CD4-positive, alpha-beta T cell (primary cell): ENCODE data around the gene PTH2. TPM values are rescaled to one million over a fixed set of nuclear protein-coding genes. Genes with fewer than 3 reads are reported as not detected.

Experiments used
- ATAC-seq: fragments of 200-7000 bp; cut with Tn5 transposase; one replicate; pipeline ENCODE4 v1.10.0; 2022; ENCODE audit warnings: mild to moderate bottlenecking; ENCODE audit not compliant: poor library complexity
- CTCF ChIA-PET: fragments of 350-600 bp; sonication (Branson Sonifier 250); formaldehyde crosslinking; loops from one replicate; lab custom pipeline; 2021; ENCODE audit warnings: antibody characterized with exemption, inconsistent platforms; lab: Charles Lee
- POLR2A ChIA-PET: fragments of 350-600 bp; sonication (Branson Sonifier 250); formaldehyde crosslinking; loops from one replicate; lab custom pipeline; 2021; ENCODE audit warnings: antibody characterized with exemption, inconsistent platforms; lab: Charles Lee
- DNase-seq, 14 experiments: peaks; one replicate each; pipeline ENCODE4 v3.0.0-alpha.2; 2013 to 2020; ENCODE audit warnings: mixed read lengths in 2 of 14
- H3K27ac ChIP-seq, 2 donors: one replicate each; pipeline versions ENCODE4 v1.5.1 to v1.7.0; 2013; ENCODE audit warnings: low read length in 2 of 2, low read depth in 1 of 2, mild to moderate bottlenecking in 1 of 2
- H3K27me3 ChIP-seq, 2 experiments: 1 replicate in 1 of 2; 2 replicates in 1 of 2; pipeline versions ENCODE4 v1.6.1 to v1.7.0; 2013; ENCODE audit warnings: low read length in 2 of 2, control low read depth in 1 of 2, mild to moderate bottlenecking in 1 of 2, moderate library complexity in 1 of 2; ENCODE audit not compliant: insufficient read depth in 2 of 2, control insufficient read depth in 1 of 2
- H3K36me3 ChIP-seq: one replicate; pipeline ENCODE4 v1.6.1; 2013; ENCODE audit warnings: low read length, control low read depth; ENCODE audit not compliant: insufficient read depth
- H3K4me1 ChIP-seq: one replicate; pipeline ENCODE4 v1.6.1; 2013; ENCODE audit warnings: low read length, control low read depth; ENCODE audit not compliant: insufficient read depth
- H3K4me3 ChIP-seq: one replicate; pipeline ENCODE4 v1.5.1; 2013; ENCODE audit warnings: mild to moderate bottlenecking, low read length, moderate library complexity
- H3K9me3 ChIP-seq, 2 experiments: 1 replicate in 1 of 2; 2 replicates in 1 of 2; pipeline versions ENCODE4 v1.6.1 to v1.7.0; 2013; ENCODE audit warnings: low read length in 2 of 2, mild to moderate bottlenecking in 2 of 2, control low read depth in 1 of 2, moderate library complexity in 1 of 2; ENCODE audit not compliant: control insufficient read depth in 1 of 2, insufficient read depth in 1 of 2
- H3K27ac Mint-ChIP-seq: one replicate; pipeline ENCODE4 v1.8.0; 2020; ENCODE audit warnings: mixed read lengths
- H3K27me3 Mint-ChIP-seq: one replicate; pipeline ENCODE4 v1.8.0; 2021; ENCODE audit warnings: mixed read lengths
- H3K36me3 Mint-ChIP-seq: one replicate; pipeline ENCODE4 v1.8.0; 2021; ENCODE audit warnings: low read depth, mixed read lengths
- H3K4me1 Mint-ChIP-seq: one replicate; pipeline ENCODE4 v1.8.0; 2021; ENCODE audit warnings: low read depth, mixed read lengths
- H3K4me3 Mint-ChIP-seq: one replicate; pipeline ENCODE4 v1.8.0; 2020; ENCODE audit warnings: mild to moderate bottlenecking, mixed read lengths
- H3K9me3 Mint-ChIP-seq: one replicate; pipeline ENCODE4 v1.8.0; 2020; ENCODE audit warnings: mixed read lengths
- CTCF ChIP-seq: fragments of 200-600 bp; IDR thresholded peaks from one replicate; pipeline ENCODE4 v1.8.0; 2022; ENCODE audit warnings: antibody characterized with exemption, mild to moderate bottlenecking
- intact Hi-C, 2 experiments: fragments of 100-400 bp; cut with DNase I in 1 of 2; cut with micrococcal nuclease in 1 of 2; formaldehyde crosslinking; loops; one replicate each; pipeline versions ENCODE4 v1.15.1 to v1.9.0; 2023 to 2025; cut with DNase I, micrococcal nuclease
- total RNA-seq, 174 experiments: library from RNA in 2 of 174; stranded (reverse) in 2 of 174; gene quantifications; one replicate each; pipeline ENCODE4 v1.2.3 and lab custom pipeline; 2021 to 2026

The PTH2 gene
- total RNA-seq, 2 experiments from 2014 or later: not detected

GRCh38 chr19:49427855-49428546, 4.8 kb upstream of the PTH2 start:
- Mint-ChIP-seq H3K36me3 (no peaks in the 10 kb centered on the region), H3K4me1 (peaks cover 67% of the 10 kb centered on the region), H3K27me3 (peaks cover 98% of the 10 kb centered on the region), H3K9me3 (no peaks in the 10 kb centered on the region), H3K27ac (no peak overlapping the region), H3K4me3 (peak overlapping the region; percentile 39)
- no peak overlapping the region for H3K27ac ChIP-seq
- POLR2A ChIA-PET: interaction anchor here (1.3 kb wide), 1 partner anchor 17 kb away, joined by 4 read pairs; no protein-coding TSS in a partner anchor
- no peaks in the 10 kb centered on the region for H3K36me3 ChIP-seq
- TF ChIP-seq CTCF: no peak
- H3K4me3 ChIP-seq: peak overlapping the region; percentile 14
- ATAC-seq: peak; percentile 44
- peaks cover 0 to 54% of the 10 kb centered on the region in 2 experiments for H3K9me3 ChIP-seq
- CTCF ChIA-PET: no interaction called here
- peak in 3 of 14 experiments; percentile 48 to 58 (median 54) for DNase-seq
- peaks cover 66% of the 10 kb centered on the region for H3K4me1 ChIP-seq
- peaks cover 89 to 99% of the 10 kb centered on the region in 2 experiments for H3K27me3 ChIP-seq
- intact Hi-C loops: no loop called here

- POLR2A ChIA-PET: interaction anchor here (1.3 kb wide), 1 partner anchor 17 kb away, joined by 4 read pairs; no protein-coding TSS in a partner anchor
Measured at GRCh38 chr19:49427339-49427738, 4.1 kb upstream of the PTH2 start.

More at GRCh38 chr19:49427339-49427738, 4.1 kb upstream of the PTH2 start:
- peaks cover 88 to 99% of the 10 kb centered on the region in 2 experiments for H3K27me3 ChIP-seq
- Mint-ChIP-seq H3K36me3 (no peaks in the 10 kb centered on the region), H3K27me3 (peaks cover 97% of the 10 kb centered on the region), H3K4me3 (no peak overlapping the region), H3K4me1 (peaks cover 70% of the 10 kb centered on the region), H3K27ac (no peak overlapping the region), H3K9me3 (no peaks in the 10 kb centered on the region)
- H3K4me1 ChIP-seq: peaks cover 66% of the 10 kb centered on the region
- no peak overlapping the region for H3K27ac ChIP-seq
- ATAC-seq (no peak), DNase-seq (no peak)
- no peak for TF ChIP-seq CTCF
- CTCF ChIA-PET: no interaction called here
- no peaks in the 10 kb centered on the region for H3K36me3 ChIP-seq
- no peak overlapping the region for H3K4me3 ChIP-seq
- intact Hi-C loops: no loop called here
- H3K9me3 ChIP-seq: peaks cover 0 to 49% of the 10 kb centered on the region in 2 experiments
